Upper lobe of right lung (tissue), 1 donor: ENCODE results near the gene PDE4B. TPM values are rescaled to one million over a fixed set of nuclear protein-coding genes. Genes with fewer than 3 reads are reported as not detected.

Experiments used
- ATAC-seq: fragments of 200-7000 bp; cut with Tn5 transposase; one replicate; pipeline ENCODE4 v1.9.1; 2020; ENCODE audit warnings: mild to moderate bottlenecking, moderate library complexity
- DNase-seq: peaks from one replicate; pipeline ENCODE4 v3.0.0-alpha.2; 2020
- H3K27ac ChIP-seq: fragments of 200-600 bp; one replicate; pipeline ENCODE4 v1.8.0; 2022
- H3K27me3 ChIP-seq: fragments of 200-600 bp; one replicate; pipeline ENCODE4 v1.8.0; 2022; ENCODE audit warnings: mild to moderate bottlenecking
- H3K36me3 ChIP-seq: fragments of 200-600 bp; one replicate; pipeline ENCODE4 v1.8.0; 2022
- H3K4me1 ChIP-seq: fragments of 200-600 bp; one replicate; pipeline ENCODE4 v1.8.0; 2022
- H3K4me3 ChIP-seq: fragments of 200-600 bp; one replicate; pipeline ENCODE4 v1.8.0; 2022; ENCODE audit warnings: mild to moderate bottlenecking
- H3K9me3 ChIP-seq: fragments of 200-600 bp; one replicate; pipeline ENCODE4 v1.8.0; 2022
- intact Hi-C: fragments of 100-400 bp; cut with DNase I; formaldehyde crosslinking; loops from one replicate; pipeline ENCODE4 v1.11.0; 2022
- total RNA-seq: library from RNA; stranded (reverse); fragmentation: NEBNext Ultra II Directional; extraction: Animal tissue kit (Norgen Biotek cat#: 25700); gene quantifications from one replicate; pipeline ENCODE4 v1.2.1, GENCODE V29; 2021
- TF ChIP-seq, protein P1 (sequence below): fragments of 200-600 bp; IDR thresholded peaks from one replicate; pipeline ENCODE4 v1.8.0; 2022; ENCODE audit warnings: antibody characterized with exemption
- donor health status: DM: no; HTN: yes; CAD: no; lungs with severe emphysema.

The PDE4B gene
- total RNA-seq, 1 donor from 2014 or later = 14.3 TPM

- ATAC-seq = no peak
- DNase-seq = no peak
- Histone ChIP-seq H3K27ac (no peak overlapping the region), H3K4me3 (no peak overlapping the region), H3K27me3 (no peaks in the 10 kb centered on the region), H3K9me3 (no peaks in the 10 kb centered on the region), H3K4me1 (peaks cover 28% of the 10 kb centered on the region), H3K36me3 (no peaks in the 10 kb centered on the region)
- TF ChIP-seq, protein P1, sequence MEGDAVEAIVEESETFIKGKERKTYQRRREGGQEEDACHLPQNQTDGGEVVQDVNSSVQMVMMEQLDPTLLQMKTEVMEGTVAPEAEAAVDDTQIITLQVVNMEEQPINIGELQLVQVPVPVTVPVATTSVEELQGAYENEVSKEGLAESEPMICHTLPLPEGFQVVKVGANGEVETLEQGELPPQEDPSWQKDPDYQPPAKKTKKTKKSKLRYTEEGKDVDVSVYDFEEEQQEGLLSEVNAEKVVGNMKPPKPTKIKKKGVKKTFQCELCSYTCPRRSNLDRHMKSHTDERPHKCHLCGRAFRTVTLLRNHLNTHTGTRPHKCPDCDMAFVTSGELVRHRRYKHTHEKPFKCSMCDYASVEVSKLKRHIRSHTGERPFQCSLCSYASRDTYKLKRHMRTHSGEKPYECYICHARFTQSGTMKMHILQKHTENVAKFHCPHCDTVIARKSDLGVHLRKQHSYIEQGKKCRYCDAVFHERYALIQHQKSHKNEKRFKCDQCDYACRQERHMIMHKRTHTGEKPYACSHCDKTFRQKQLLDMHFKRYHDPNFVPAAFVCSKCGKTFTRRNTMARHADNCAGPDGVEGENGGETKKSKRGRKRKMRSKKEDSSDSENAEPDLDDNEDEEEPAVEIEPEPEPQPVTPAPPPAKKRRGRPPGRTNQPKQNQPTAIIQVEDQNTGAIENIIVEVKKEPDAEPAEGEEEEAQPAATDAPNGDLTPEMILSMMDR = no peak
- intact Hi-C loops = no loop called here
These were observed 553.5 kb downstream of the PDE4B start for GRCh38 chr1:66346057-66346795.

GRCh38 chr1:66346873-66347272 lies 554.2 kb downstream of the PDE4B start:
- Histone ChIP-seq H3K36me3 (no peaks in the 10 kb centered on the region), H3K27me3 (no peaks in the 10 kb centered on the region), H3K27ac (no peak overlapping the region), H3K4me1 (peaks cover 34% of the 10 kb centered on the region), H3K9me3 (no peaks in the 10 kb centered on the region), H3K4me3 (no peak overlapping the region)
- TF ChIP-seq, protein P1 = no peak
- intact Hi-C loops = no loop called here
- no peak for ATAC-seq
- no peak for DNase-seq

- TF ChIP-seq, protein P1 = no peak
- DNase-seq (no peak), ATAC-seq (no peak)
- Histone ChIP-seq H3K4me3 (no peak overlapping the region), H3K9me3 (no peaks in the 10 kb centered on the region), H3K36me3 (no peaks in the 10 kb centered on the region), H3K27me3 (no peaks in the 10 kb centered on the region), H3K27ac (peak overlapping the region; percentile 20), H3K4me1 (peaks cover 44% of the 10 kb centered on the region)
- intact Hi-C loops = no loop called here
These were observed 556.1 kb downstream of the PDE4B start for GRCh38 chr1:66348776-66349175.

- peak overlapping the region; percentile 20 for H3K27ac ChIP-seq
- H3K4me3 ChIP-seq = no peak overlapping the region
- H3K36me3 ChIP-seq = no peaks in the 10 kb centered on the region
- DNase-seq (no peak), ATAC-seq (no peak)
- TF ChIP-seq, protein P1 = no peak
- H3K4me1 ChIP-seq = peaks cover 45% of the 10 kb centered on the region
- intact Hi-C loops = no loop called here
- H3K27me3 ChIP-seq = no peaks in the 10 kb centered on the region
- no peaks in the 10 kb centered on the region for H3K9me3 ChIP-seq
These were observed 556.5 kb downstream of the PDE4B start for GRCh38 chr1:66349242-66349641.

DNA sequence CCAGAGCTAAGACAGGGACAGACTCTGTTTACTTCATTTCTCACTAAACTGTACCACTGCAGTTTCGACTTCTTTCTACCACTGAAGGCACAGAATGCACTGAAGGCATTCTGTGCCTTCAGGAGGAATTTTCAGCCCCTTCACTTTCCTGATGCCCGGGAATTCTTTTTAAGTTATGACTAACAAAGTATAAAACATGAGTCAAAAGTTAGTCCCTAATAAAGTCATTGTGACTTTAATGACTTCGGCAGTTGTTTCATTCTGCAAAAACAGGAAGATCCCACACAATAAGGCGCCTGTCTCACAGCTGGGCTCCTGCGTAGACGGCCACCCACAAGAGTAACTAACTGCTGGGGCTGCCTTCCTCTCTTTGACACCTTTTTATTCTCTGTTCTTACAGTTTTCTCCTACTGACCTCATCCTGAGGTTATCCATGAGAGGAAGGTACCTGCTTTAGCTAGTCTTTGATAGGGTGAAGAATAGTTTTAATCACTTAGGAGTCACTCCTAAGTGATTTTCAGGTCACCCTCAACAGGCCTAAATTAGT lies 557.4 kb downstream of the PDE4B start:
- no peaks in the 10 kb centered on the region for H3K36me3 ChIP-seq
- no peaks in the 10 kb centered on the region for H3K27me3 ChIP-seq
- H3K27ac ChIP-seq = peak overlapping the region; percentile 20
- peaks cover 51% of the 10 kb centered on the region for H3K4me1 ChIP-seq
- TF ChIP-seq, protein P1 = no peak
- H3K4me3 ChIP-seq = no peak overlapping the region
- H3K9me3 ChIP-seq = no peaks in the 10 kb centered on the region
- DNase-seq (no peak), ATAC-seq (peak; percentile 73)
- intact Hi-C loops = no loop called here
